GM21381 (cell line): Measurements from ENCODE around the gene CLPSL2.

ENCODE experiments used
- ATAC-seq: cut with Tn5 transposase; IDR thresholded peaks from one replicate; pipeline ENCODE4 v1.9.1; 2021; ENCODE audit warnings: mild to moderate bottlenecking, moderate library complexity; ENCODE audit not compliant: unreplicated experiment

Gene CLPSL2

DNA sequence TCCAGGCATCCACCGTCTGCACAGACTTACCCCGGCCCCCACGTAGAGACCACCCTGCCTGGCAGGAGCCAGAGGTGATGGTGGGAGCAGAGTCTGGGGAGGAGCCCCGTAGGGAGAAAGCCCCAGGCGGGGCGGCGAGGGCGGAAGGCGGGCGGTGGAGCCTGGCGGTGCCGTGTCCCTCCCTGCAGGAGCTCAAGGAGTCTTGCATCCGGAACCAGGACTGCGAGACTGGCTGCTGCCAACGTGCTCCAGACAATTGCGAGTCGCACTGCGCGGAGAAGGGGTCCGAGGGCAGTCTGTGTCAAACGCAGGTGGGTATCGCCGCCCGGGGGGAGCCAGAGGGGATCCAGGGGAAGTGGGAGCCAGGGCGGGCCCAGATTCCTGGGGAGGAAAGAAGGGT is 10.4 kb downstream of the CLPSL2 start:
- ATAC-seq = no peak

DNA sequence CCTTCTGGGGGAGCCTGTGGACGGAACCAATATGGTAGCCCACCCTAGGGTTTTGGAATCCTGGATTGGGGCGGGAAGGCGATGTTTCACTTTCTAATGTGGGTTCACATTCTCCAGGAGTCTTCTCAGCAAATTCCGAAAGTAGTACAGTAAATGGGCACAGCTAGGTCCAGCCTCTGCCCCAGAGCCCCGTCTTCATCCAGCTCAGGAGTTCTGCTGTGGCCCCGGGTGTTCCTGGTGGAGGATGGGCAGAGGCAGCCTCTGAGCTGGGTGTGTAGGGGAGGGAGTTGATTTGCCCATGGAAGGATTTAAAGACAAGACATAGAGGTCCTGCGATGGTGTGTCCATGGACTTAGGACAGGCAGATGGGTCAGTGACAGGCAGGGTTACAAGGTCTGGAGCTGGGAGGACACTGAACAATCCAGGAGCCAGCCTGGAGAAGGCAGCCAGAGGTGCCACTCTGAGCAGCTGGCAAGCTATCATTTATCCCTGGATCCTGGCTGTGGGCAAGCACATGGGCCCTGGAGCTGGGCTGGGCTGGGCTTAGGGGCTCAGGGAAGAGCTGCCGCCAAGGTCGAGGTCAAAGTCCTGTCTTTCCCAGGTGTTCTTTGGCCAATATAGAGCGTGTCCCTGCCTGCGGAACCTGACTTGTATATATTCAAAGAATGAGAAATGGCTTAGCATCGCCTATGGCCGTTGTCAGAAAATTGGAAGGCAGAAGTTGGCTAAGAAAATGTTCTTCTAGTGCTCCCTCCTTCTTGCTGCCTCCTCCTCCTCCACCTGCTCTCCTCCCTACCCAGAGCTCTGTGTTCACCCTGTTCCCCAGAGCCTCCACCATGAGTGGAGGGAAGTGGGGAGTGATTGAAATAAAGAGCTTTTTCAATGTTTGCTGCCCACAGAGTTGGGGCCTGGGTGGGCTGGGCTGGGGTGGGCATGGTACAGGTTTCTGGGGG is 11.1 kb downstream of the CLPSL2 start:
- ATAC-seq = no peak

DNA sequence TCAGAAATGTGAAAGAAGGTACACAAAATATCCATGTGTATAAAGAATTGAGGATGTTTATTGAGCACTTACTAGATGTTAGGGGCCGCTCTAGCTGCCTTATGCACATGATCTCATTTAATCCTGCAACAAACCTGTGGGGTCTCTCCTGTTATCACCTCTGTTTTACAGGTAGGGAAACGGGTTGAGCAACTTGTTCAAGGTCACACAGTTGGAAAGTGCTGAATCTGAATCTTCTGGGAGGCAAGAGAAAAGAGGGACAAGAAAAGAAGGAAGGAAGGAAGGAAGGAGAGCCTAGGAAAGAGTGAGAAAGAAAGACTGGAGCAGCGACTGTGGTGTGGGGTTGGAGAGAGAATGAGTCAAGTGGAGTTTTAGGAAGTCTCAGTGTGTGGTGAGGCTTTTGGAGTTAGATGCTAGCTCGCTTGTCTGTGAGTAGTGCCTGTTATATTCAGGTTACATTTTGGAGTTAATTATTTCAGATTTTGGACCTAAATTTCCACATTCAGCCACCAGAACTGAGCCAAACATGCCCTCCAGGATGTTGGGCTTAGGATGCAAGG is 12.1 kb downstream of the CLPSL2 start:
- no peak for ATAC-seq

DNA sequence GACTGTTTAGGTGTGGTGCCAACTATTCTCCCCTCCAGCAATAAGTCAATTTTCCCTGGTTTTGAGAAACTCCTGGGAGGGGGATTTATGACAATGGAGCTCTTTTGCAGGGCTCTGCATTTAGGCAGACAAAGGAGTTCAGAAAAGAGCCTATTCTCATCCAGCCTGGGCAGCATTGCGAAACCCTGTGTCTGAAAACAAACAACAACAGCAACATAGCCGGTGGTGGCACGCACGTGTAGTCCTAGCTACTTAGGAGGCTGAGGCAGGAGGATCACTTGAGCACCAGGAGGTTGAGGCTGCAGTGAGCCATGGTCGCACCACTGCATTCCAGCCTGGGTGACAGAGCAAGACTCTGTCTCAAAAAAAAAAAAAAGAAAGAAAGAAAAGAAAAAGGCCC is 14.3 kb downstream of the CLPSL2 start:
- no peak for ATAC-seq

DNA sequence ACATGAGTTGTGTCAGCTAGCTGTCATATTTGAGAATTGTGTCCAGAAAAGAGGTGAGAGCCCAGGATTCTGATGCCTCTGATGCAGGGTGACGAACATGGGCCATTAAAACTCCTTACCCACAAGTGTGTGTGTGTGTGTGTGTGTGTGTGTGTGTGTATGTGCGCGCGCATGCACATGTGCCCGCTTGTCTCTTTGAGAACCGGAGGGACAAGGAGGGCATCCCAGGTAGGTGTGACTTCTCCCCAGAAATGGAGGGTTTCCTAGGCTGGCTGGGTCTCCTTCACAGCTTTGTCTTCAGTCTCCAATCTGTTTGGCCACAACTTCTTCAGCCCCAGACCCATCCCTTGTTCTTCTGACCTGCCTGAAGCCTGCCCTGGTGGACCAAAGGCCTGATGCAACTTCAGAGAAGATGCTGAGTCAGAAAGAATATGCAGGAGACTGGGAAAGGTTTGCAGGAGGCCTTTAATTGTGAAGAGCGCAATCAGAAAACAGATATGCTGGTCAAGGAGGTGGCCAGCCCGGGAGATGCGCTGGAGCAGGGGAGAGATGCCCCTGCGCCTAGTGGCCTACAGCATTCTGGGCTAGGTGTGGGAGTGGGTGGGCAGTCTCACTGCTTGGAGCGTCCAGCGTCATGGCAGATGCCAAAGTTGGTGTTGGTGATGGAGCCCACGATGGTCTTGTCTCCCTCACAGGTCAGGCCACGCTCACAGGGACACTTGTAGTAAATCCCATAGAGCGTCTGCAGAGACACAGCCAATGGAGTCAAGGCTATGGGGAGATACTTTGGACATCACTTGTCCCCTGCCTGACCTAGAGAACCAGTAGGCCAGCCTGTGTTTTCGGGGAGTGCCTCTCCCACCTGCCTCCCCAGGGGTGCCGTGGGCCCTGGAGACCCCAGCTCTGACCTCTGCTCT is 18.4 kb downstream of the CLPSL2 start:
- no peak for ATAC-seq

DNA sequence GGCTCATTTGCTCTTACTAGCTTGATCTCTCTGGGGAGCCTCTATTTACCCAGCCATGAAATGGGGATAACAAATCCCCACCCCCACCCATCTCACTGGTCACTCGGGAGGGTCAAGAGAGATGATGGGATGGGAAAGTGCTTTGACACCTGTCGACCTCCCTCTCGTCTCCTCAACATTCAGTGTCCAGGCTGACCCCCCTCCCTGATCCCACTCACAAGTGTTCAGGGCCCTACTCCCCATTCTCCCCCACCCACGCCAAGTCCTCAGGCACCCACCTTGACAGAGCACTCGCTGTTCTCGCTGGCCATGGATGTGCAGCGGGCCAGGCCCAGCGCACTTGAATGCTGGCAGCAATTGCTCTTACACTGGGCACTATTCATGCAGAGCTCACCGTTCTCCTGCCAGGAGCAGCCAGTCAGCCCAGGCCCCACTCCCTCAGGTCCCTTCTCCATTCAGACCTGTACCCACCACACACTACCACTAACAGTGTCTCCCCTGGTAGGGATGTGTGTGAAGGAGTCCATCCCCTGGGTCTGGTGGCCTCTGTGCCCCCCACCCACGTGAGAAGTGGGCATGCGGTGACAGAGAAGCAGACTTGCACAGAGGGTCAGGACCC is 19.2 kb downstream of the CLPSL2 start:
- no peak for ATAC-seq

DNA sequence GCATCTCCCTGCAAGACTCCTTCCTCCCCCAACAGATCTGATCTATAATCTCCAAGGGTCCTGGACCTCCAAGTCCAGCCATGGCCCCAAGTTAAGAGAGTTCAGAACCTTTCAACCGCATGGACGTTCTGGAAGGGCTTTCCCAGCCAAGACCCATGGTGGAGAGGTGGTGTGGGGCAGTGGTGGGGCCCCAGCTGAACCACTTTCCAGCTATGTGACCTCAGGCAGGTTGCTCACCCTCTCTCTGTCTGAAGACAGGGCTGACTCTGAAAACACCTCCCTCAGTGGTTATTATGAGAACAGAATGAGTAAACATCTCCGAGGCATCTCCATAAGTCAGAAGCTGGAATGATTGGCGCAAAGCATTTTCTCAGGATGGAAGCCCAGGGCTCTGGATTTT is 19.8 kb downstream of the CLPSL2 start:
- ATAC-seq = no peak

DNA sequence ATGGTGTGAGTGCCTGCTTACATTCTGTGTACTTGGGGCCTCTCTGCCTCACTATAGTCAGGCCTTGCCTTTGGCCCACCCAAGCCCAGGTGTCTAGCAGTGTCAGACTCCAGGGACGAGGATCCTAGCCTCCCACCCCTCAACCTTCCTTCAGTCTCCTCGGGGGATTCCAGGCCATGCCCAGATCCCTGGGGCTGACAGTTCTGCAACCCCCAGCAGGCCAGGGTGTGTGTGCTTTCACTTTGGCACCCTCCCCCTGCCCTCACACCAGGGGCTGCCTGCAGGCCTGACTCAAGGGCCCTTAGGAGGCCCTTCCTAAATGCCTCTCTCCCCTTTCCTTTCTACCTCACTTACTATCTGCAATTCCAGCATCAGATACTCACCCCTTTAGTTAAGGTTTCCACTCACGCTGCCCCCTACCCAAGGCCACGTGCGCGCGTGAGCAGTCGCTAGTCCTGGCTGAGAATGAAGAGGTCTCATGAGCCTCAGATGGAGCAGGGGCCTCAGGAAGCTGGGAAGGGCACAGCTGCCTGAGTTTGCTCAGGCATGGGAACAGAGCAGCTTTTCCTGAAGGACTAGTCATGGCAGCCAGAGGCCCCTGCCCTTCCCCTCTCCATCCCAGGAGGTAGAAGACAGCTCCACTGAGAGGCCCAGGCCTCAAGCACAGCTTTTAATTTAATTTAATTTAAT is 21.6 kb downstream of the CLPSL2 start:
- no peak for ATAC-seq

DNA sequence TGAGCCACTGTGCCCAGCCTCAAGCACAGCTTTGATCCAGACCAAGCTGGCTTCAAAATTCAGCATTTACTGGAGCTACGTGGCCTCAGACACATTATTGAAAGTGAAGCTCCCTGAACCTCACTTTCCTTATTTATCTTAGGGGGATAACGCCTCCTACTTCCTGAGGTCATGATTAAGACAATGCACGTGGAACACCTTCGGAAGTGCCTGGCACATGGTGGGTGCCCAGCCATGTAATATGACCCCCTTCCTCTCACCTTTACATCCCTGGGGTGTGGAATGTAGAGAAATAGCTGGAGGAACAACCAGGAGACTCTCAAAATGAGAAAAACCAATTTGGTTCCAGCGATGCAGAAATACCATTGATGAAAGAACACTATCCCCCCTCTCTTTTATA is 22.3 kb downstream of the CLPSL2 start:
- no peak for ATAC-seq

DNA sequence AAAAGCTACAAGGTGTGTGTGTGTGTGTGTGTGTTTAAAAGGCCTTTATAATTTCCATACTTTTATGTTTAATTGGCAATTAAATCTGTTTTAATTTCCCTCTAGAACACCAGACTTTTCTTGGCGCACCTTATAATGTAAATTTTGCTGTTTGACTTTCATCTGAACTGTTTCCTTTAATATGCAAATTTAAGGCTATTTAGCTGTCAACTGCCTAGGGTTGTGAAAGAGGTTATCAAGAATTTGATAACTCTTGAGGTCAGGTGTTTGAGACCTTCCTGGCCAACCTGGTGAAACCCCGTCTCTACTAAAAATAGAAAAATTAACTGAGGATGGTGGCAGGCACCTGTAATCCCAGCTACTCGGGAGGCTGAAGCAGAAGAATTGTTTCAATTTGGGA is 24.8 kb downstream of the CLPSL2 start:
- ATAC-seq = no peak

DNA sequence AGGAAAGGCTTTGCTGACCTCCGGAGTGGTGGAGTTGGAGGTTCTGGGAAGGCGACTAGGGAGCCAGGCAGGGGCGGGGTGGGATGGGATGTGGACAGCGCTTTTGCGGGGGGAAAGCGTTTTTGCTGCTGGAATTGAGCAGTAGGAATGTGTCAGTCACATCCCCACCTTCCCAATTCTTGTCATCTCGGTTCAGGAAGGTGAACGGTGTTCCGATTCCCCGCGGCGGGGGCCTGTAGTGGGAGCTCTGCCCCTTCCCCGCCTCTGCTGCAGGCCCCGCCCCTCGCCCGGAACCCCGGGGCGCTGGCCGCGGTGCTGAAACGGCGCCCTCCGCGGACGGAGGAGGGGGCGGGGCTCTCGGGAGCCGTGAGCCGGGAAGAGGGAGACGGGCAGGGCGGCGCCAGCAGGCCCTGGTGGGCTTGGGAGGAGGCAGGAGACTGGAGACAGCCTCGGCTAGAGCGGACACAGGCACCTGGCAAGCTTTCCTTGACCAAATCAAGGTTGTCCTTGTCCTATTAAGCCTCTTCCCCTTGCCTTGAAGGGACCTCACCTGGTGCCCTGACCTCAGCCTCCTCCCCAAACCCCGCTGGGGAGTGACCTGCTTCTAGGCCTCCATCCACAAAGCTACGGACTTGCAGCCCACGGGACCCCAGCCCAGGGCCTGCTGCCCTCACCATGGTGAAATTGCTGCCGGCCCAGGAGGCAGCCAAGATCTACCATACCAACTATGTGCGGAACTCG is 28.8 kb downstream of the CLPSL2 start, which contains the start of gene LHFPL5:
LHFPL5 (plus strand) TSS at position 357 of the 741 bp plus-strand sequence; CDS start at position 676, 319 bp downstream.
- no peak for ATAC-seq

DNA sequence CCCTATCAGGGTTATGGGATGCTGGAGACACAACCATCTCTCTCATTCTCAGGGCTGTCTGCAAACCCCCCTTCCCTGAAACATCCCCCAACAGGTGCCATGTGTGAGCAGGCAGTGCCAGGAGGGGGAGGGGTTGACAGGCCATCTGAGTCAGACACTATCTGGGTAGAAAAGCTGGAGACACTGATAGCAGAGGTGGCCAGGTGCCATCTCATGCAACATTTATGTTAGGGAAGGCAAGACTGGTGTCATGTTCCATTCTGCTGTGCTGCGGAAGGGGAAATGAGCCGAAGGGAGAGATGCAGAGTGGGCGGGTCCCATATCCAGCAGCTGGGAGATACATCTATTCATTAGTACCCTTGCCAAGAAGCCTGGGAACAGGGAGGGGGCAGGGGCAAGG is 32.3 kb downstream of the CLPSL2 start:
- no peak for ATAC-seq

DNA sequence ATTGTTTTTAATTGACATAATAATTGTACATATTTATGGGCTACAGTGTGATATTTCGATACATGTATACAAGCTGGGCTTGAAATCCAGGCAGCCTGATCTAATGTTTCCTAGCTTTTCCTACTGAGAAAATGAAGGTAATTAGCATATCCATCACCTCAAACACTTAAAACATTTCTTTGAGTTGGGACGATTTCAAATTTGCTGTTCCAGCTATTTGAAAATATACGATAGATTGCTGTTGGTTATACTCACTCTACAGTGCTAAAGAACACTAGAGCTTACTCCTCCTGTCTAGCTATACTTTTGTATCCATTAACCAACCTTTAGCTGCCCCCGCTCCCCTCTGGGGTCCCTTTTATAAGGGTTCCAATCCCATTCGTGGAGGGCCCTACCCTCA is 33.4 kb downstream of the CLPSL2 start:
- no peak for ATAC-seq

DNA sequence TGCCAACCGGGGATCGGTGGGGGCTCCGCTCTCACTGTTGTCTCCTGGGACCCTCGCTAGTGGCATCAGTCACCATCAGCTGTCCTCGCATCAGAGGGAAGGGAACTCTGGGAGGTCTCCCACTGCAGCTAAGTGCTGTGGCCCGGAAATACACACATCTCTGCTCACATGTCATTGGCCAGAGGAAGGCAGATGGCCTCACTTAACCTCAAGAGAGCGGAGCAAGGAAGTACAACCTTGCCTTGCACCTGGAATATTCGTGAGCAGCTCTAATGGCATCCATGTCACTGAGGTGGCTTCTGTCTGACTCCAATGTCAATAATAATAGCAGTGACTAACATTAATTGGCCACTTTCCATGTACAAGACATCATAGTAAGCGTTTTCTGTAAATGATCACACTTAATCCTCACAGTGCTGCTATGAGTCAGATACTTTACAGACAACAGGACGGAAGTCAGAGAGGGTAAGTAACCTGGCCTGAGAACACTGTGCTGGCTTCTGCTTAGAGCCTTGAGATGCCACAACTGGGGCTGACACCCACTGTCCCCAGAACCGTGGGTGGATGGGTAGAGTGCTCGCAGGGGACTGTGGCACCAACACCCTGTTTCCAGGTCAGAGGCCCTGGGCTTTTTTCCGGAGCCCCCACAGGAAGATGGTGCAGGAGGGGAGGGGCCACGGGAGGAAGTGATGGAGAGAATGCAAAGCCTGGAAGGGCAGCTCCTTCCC is 34.7 kb downstream of the CLPSL2 start:
- ATAC-seq = no peak

DNA sequence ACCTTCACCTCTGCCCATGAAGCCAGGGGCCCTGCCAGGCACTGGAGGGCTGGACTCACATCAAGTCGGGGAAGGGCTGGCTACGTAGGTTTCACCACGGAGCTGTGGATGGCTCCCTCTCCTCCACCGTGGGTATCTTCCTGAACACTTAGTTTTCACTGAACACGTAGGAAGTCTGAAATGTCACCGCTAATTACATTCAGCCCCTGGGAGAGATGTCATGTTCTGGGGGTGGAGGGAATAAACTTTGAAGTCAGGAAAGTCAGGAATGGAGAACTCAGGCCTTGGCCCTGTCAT is 35.2 kb downstream of the CLPSL2 start:
- ATAC-seq = no peak

DNA sequence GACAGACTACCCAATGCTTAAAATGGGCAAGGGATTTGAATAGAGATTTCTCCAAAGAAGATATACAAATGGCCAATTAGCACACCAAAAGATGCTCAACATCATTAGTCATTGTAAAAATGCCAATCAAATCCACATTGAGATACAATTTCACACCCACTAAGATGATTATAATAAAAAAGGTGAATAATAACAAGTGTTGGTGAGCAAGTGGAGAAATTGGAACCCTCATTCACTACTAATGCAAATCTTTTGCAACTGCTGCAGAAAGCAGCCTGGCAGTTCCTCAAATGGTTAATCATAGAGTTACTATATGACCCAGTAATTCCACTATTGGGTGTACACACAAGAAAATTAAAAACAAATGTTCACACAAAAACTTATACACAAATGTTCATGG is 41.1 kb downstream of the CLPSL2 start:
- ATAC-seq = no peak

DNA sequence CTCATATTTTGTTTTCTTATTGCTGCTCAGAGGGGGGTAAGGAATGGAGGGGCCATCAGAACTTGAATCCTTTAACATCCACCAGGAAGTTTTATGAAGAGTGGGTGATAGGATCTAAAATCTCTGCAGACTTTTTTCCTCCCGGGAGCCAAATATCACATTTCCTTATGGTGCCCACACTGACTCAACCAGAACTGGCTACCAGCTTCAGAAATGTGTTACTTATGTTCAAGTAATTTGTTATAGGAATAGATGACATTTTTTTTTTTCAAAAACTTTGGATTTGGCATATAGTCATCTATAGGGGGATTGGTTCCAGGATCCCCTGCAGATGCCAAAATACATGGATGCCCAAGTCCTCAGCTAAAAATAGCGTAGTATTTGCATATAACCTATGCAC is 47.2 kb downstream of the CLPSL2 start:
- ATAC-seq = no peak

DNA sequence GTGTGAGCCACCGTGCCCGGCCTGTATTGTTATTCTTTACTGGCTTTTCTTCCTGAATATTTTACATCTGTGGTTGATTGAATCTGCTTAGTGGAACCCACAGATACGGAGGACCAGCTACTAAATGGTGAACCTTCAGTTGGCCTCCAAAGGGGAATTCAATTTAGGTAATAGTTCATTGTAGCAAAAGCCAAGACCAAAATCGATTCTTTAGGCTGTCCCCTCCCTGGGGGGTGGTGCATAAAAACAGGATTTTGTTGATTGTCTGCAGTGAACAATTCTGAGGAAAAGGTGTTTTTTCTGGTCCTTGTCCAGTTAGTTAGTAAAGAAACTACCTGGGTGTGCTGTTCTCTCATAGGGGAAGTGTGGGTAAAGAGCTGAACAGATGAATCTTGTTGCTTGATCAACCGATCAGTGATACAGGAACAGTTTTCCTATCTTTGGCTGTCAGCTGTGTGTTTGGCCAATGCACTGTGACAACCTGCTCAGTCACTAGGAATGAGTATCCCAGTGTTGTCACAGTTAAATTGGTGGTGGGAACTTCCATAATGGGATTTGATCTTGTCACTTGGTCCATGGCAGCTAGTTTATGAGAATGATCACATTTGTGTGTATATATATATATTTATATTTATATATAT is 48.3 kb downstream of the CLPSL2 start:
- no peak for ATAC-seq
